Erythroblast (primary cell): ENCODE data around the gene CSNK2A3.

Experiments
- DNase-seq, 2 experiments: peaks; one replicate each; lab custom pipeline; 2025; lab: John Stamatoyannopoulos, UW
- GATA1 ChIP-seq: IDR thresholded peaks from 2 replicates; pipeline ENCODE4 v1.6.1; 2011; ENCODE audit warnings: low read depth, mild to moderate bottlenecking, control low read depth, low read length, moderate library complexity
- POLR2A ChIP-seq: IDR thresholded peaks from 2 replicates; pipeline ENCODE4 v1.6.1; 2011; ENCODE audit warnings: mild to moderate bottlenecking, low read length

Gene CSNK2A3

DNA sequence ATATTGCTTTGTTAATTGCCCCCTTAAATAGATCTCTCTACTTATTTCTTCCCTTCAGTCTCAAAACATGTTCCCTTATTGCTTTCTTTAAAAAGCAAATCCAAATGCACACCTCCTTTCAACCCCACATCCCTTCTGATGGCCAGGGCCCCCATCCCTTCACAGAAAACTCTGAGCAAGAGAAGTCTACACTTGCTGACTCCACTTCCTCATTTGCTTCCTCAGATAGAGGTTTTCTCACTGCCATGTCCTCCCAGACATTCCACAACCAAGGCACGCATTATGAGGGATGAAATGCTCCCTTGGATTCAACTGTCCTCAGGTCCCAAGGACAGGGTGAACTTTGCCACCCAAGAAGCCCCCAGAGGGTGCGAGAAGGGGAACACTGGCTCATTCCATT lies 43.1 kb downstream of the CSNK2A3 start:
- DNase-seq = no peak
- TF ChIP-seq POLR2A = no peak
- no peak for TF ChIP-seq GATA1

DNA sequence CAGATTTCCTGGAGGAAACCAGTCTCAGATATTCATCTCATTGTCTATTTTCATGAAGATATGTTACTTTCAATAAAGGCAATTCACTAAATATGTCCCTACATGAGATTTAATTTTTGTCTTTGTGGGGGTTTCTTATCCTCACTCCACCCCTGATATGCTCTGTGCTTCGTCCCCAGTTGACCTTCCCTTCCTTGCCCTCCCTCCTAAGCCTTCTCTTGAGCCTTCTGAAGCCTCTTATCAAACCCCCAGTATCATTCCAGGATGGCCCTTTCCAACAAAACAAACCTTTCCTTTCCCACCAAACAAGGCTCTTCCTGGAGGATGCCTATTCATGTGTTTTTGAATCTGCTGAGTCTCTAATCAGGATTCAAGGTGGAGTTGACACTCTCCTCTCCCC lies 44.8 kb downstream of the CSNK2A3 start:
- DNase-seq = no peak
- no peak for TF ChIP-seq POLR2A
- no peak for TF ChIP-seq GATA1

DNA sequence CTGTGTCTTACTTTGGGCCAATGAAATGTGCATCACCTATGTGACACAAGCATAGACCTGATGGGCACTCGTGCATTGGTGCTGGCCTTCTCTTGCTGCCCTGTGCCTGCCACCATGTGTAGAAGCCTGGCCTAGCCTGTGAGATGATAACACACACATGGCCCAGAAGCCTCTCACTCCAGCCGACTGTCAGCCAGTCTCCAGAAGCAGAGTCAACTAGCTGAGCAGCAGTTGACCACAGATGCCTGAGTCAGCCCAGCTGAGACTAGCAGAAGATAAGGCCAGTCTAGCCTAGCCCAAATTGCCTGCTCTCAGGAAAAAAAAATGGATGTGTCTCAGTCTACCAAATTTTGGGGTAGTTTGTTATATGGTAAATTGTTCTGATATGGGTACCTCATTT lies 46.2 kb downstream of the CSNK2A3 start:
- DNase-seq = no peak
- TF ChIP-seq POLR2A = no peak
- TF ChIP-seq GATA1 = no peak

DNA sequence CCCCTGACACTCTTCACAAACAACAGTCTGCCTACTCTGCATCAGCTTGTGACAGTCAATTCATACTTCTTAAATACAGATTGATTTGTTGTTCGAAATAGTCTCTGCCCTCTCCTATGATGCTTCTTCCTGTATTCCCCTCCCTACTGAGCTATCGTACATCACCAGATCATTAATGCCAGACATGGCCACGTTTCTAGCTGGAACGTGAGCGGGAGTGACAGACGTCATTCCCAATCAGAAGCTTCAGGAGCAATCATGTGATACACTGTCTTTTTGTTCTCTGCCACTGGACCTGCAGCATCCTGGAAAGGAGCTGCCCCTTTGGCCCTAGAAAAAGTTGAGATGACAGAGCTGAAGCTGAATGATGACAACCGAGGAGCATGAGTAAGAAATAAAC lies 48.5 kb downstream of the CSNK2A3 start:
- TF ChIP-seq GATA1 (no peak), POLR2A (no peak)
- no peak for DNase-seq

DNA sequence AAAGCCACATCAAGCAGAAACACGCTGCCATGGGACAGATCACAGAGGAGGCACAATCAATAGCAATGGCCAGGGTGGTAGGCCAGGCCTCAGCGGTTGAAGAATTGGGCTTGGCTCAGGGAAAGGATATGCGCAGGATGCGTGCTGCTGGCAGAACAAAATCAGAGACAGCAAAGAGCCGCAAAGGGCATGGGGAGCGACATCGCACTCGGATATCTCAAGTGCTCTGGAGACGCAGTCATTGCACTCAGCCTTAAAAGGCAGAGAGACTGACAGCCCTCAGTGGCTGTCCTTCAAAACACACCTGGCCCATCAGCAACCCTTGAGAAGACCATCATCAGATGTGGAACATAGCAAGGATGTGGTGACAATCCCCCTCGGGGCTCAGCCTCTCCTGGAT lies 50.5 kb downstream of the CSNK2A3 start:
- TF ChIP-seq GATA1 = no peak
- TF ChIP-seq POLR2A = no peak
- DNase-seq = no peak
